Neural cell (in vitro differentiated cells): ENCODE measurements around the gene SPON1.

Experiments used
- EP300 ChIP-seq: fragments of 450-650 bp; conservative IDR thresholded peaks from 2 replicates; pipeline ENCODE4 v1.6.1; 2014; ENCODE audit warnings: antibody characterized with exemption, mild to moderate bottlenecking, moderate library complexity; ENCODE audit not compliant: poor library complexity, severe bottlenecking
- EZH2 ChIP-seq: fragments of 200-600, 300-800 bp; shearing (Covaris generic), sonication (generic); IDR thresholded peaks from 2 replicates; pipeline ENCODE4 v1.6.1; 2014; ENCODE audit warnings: antibody characterized with exemption, low read length, borderline replicate concordance, mild to moderate bottlenecking; ENCODE audit not compliant: insufficient read depth, poor library complexity, severe bottlenecking
- POLR2AphosphoS5 ChIP-seq: IDR thresholded peaks from 2 replicates; pipeline ENCODE4 v1.6.1; 2012
- REST ChIP-seq: IDR thresholded peaks from 2 replicates; pipeline ENCODE4 v1.6.1; 2012; ENCODE audit warnings: borderline replicate concordance
- SMC3 ChIP-seq: fragments of 450-650 bp; conservative IDR thresholded peaks from 2 replicates; pipeline ENCODE4 v1.6.1; 2014; ENCODE audit warnings: antibody characterized with exemption, mild to moderate bottlenecking, moderate library complexity; ENCODE audit not compliant: poor library complexity
- TAF1 ChIP-seq: IDR thresholded peaks from 2 replicates; pipeline ENCODE4 v1.6.1; 2012; ENCODE audit warnings: low read depth
- TF ChIP-seq, protein P1 (sequence below): fragments of 450-650 bp; IDR thresholded peaks from 2 replicates; pipeline ENCODE4 v1.5.1; 2014; ENCODE audit warnings: antibody characterized with exemption, mild to moderate bottlenecking, moderate library complexity; ENCODE audit not compliant: poor library complexity, severe bottlenecking

- TF ChIP-seq, protein P1, sequence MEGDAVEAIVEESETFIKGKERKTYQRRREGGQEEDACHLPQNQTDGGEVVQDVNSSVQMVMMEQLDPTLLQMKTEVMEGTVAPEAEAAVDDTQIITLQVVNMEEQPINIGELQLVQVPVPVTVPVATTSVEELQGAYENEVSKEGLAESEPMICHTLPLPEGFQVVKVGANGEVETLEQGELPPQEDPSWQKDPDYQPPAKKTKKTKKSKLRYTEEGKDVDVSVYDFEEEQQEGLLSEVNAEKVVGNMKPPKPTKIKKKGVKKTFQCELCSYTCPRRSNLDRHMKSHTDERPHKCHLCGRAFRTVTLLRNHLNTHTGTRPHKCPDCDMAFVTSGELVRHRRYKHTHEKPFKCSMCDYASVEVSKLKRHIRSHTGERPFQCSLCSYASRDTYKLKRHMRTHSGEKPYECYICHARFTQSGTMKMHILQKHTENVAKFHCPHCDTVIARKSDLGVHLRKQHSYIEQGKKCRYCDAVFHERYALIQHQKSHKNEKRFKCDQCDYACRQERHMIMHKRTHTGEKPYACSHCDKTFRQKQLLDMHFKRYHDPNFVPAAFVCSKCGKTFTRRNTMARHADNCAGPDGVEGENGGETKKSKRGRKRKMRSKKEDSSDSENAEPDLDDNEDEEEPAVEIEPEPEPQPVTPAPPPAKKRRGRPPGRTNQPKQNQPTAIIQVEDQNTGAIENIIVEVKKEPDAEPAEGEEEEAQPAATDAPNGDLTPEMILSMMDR = no peak
- TF ChIP-seq TAF1 = no peak
- TF ChIP-seq POLR2AphosphoS5 = no peak
- TF ChIP-seq EP300 = no peak
- no peak for TF ChIP-seq EZH2
- TF ChIP-seq SMC3 = no peak
- TF ChIP-seq REST = no peak
These were observed 266.9 kb downstream of the SPON1 start for GRCh38 chr11:14229472-14229871.
